Measurements from ENCODE around the gene UBALD2. TPM values are rescaled to one million over a fixed set of nuclear protein-coding genes. Genes with fewer than 3 reads are reported as not detected.

The UBALD2 gene
- total and polyA plus RNA-seq, 2 of the 8 experiments (the other 6 are each of a cell fraction or from before 2014, with no cell fraction given), result 17.8 to 22.6 TPM

DNA sequence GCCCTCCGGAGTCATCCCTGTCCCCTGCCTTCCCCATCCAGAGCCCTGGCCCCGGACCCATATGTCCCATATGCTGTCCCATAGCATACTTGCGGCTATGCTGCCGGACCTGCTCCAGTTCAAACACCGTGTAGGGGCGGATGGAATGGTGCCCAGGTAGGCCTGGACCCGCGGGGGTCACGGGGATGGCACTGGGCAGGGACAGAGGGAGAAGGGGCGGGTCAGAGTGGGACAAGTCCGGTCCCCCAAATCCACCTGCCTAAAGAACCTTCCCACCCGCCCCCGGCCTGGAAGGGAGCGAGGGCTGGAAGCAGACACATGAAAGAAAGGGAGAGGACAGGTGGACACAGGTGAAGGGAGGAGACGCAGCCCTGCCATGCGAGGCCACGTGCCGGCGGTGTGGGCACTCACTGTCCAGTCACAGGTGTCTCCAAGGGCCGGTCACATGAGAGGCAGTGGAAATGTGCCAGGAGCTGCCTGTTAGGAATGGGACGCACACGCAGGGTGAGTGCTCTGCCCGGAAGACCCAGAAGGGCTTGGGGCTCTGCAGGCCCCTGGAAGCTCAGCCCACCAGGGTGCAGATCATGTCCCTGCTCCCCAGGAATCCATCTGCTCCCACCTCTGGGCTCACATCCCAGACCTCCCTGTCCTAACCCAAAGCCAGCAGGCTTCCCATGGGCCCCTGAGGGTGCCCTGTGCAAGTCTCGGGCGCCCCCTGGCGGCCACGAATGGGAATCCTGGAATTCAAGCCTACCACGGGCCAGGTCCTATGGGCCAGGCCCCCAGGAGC, 14.0 kb downstream of the UBALD2 start:
- no peaks in the 10 kb centered on the region for H3K27me3 ChIP-seq (replicated peaks in 1 of 4; ENCODE audit: control insufficient read depth in 3 of 4, extremely low read depth in 1 of 4, insufficient read depth in 3 of 4, low read length in 3 of 4)
- no peak overlapping the region for H3K4me3 ChIP-seq (ENCODE audit: extremely low read depth in 1 of 4, insufficient read depth in 2 of 4, low read depth in 3 of 4, low read length in 4 of 4)
- H3K14ac ChIP-seq (ENCODE audit: insufficient read length), result no peak overlapping the region
- H2BK15ac ChIP-seq (ENCODE audit: low read length), result no peak overlapping the region; the same call in 1 of the 2 replicates
- H2BK12ac ChIP-seq (ENCODE audit: low read depth, low read length), result peak overlapping the region; percentile 52; the same call in 1 of the 2 replicates
- no peak overlapping the region for H3K18ac ChIP-seq (ENCODE audit: extremely low read depth, low read length)
- DNase-seq (ENCODE audit: low read depth in 1 of 2, low spot score in 2 of 2), result peak; percentile 73 to 98
- ChIA-PET POLR2A (ENCODE audit: partially characterized antibody) (interaction anchor here (0.7 to 1.8 kb wide), 9 partner anchors 9 to 499 kb away, joined by 3 to 6 read pairs (median 4); no protein-coding TSS in a partner anchor), CTCF (ENCODE audit: partially characterized antibody) (interaction anchor here (0.5 to 5.6 kb wide), 98 partner anchors 10 to 678 kb away, joined by 3 to 84 read pairs (median 5); partner anchors contain the start of genes EXOC7, FOXJ1, RNF157 and UBALD2)
- H3K36me3 ChIP-seq (ENCODE audit: control insufficient read depth in 2 of 4, insufficient read depth in 4 of 4, low read length in 3 of 4), result no peaks in the 10 kb centered on the region; a peak in 1 of 8 replicates
- H2AFZ ChIP-seq (ENCODE audit: low read length), result no peak overlapping the region
- H3K27ac ChIP-seq (ENCODE audit: low read depth, low read length), result no peak overlapping the region
- no peaks in the 10 kb centered on the region for H3K79me2 ChIP-seq (ENCODE audit: control insufficient read depth in 1 of 2, insufficient read depth in 2 of 2, low read length in 2 of 2)
- H3K23ac ChIP-seq (ENCODE audit: insufficient read length), result no peak overlapping the region
- H2BK20ac ChIP-seq (ENCODE audit: low read length), result no peak overlapping the region
- peaks cover 3% of the 10 kb centered on the region; the same call in 1 of the 2 replicates for H3K23me2 ChIP-seq (ENCODE audit: low read depth, low read length)
- H3K4ac ChIP-seq (replicated peaks; ENCODE audit: insufficient read length, low read depth, low read length), result no peak overlapping the region
- H3K4me1 ChIP-seq (replicated peaks in 1 of 4; ENCODE audit: control insufficient read depth in 3 of 4, insufficient read depth in 4 of 4, low read length in 3 of 4), result peaks cover 0 to 4% (median under 1%) of the 10 kb centered on the region in 4 experiments; a peak in 3 of 7 replicates
- no peak overlapping the region for H2BK120ac ChIP-seq (replicated peaks; ENCODE audit: low read depth, low read length)
- no peaks in the 10 kb centered on the region for H3K9me3 ChIP-seq (ENCODE audit: insufficient read depth in 2 of 2, low read depth in 1 of 2, low read length in 1 of 2)
- H2AK5ac ChIP-seq (ENCODE audit: low read depth, low read length), result no peak overlapping the region
- H3K56ac ChIP-seq (replicated peaks; ENCODE audit: insufficient read length, low read depth, low read length), result no peak overlapping the region
- H3K4me2 ChIP-seq (ENCODE audit: insufficient read depth in 1 of 2, low read depth in 2 of 2, low read length in 2 of 2), result no peak overlapping the region
- no peak for FAIRE-seq
- H3K79me1 ChIP-seq (ENCODE audit: low read depth, low read length), result no peaks in the 10 kb centered on the region
- H4K91ac ChIP-seq (replicated peaks; ENCODE audit: insufficient read length, low read length), result no peak overlapping the region
- 69% methylated on average over 23 of the region's 28 CpGs; no CpG with 5 or more reads in 1 of the 2 experiments for WGBS, 2 experiments (ENCODE audit: extremely low coverage in 1 of 2, insufficient coverage in 1 of 2, insufficient read length in 1 of 2, insufficient replicate concordance in 2 of 2, low coverage in 1 of 2, low lambda C conversion rate in 2 of 2, missing lambda C conversion rate in 1 of 2)
- peak overlapping the region; percentile 56; the same call in 1 of the 2 replicates for H2BK5ac ChIP-seq (ENCODE audit: low read depth, low read length)
- H4K8ac ChIP-seq (ENCODE audit: extremely low read depth, insufficient read depth, low read length), result no peak overlapping the region; the same call in 1 of the 2 replicates
- H4K20me1 ChIP-seq (replicated peaks in 1 of 2; ENCODE audit: control insufficient read depth in 1 of 2, insufficient read depth in 2 of 2, low read length in 2 of 2), result peaks cover 0 to 6% of the 10 kb centered on the region in 2 experiments
- H3K9ac ChIP-seq (replicated peaks in 1 of 4; ENCODE audit: extremely low read depth in 1 of 4, low read depth in 3 of 4, low read length in 3 of 4), result no peak overlapping the region
- H4K5ac ChIP-seq (ENCODE audit: insufficient read length, low read depth, low read length), result no peak overlapping the region
- TF ChIP-seq MAFK (IDR thresholded peaks at IDR 0.05; ENCODE audit: low read depth, low read length) (no peak), TBP (IDR thresholded peaks at IDR 0.05; ENCODE audit: low read depth, low read length) (no peak), YY1 (IDR thresholded peaks at IDR 0.05; ENCODE audit: low read depth, low read length) (no peak), FOSL1 (IDR thresholded peaks at IDR 0.05; ENCODE audit: insufficient read depth, low read depth, low read length) (no peak), RBBP5 (IDR thresholded peaks at IDR 0.05; ENCODE audit: borderline replicate concordance, low read depth, low read length) (no peak), GABPA (IDR thresholded peaks at IDR 0.05; ENCODE audit: borderline replicate concordance, insufficient read depth, low read length) (0 out of 2 replicates have a peak, but pooled peaks have one; percentile 50), JUND (IDR thresholded peaks at IDR 0.05; ENCODE audit: low read length) (peak; percentile 62), RAD21 (IDR thresholded peaks at IDR 0.05 in 1 of 2, conservative IDR thresholded peaks at IDR 0.05 in 1 of 2; ENCODE audit: low read depth in 2 of 2, low read length in 2 of 2) (peak; percentile 95 to 99), TEAD4 (IDR thresholded peaks at IDR 0.05; ENCODE audit: low read depth, low read length) (peak; percentile 92)
- TF ChIP-seq, protein P1, sequence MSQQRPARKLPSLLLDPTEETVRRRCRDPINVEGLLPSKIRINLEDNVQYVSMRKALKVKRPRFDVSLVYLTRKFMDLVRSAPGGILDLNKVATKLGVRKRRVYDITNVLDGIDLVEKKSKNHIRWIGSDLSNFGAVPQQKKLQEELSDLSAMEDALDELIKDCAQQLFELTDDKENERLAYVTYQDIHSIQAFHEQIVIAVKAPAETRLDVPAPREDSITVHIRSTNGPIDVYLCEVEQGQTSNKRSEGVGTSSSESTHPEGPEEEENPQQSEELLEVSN (IDR thresholded peaks at IDR 0.05), result no peak

All from H1 (cell line).